Liver (tissue), 2 donors: ENCODE data around the gene CTNNA2.

Source experiments
- YY1 ChIP-seq: IDR thresholded peaks from 2 replicates; pipeline ENCODE4 v1.6.1; 2016; ENCODE audit warnings: antibody characterized with exemption, mild to moderate bottlenecking
- TF ChIP-seq, protein P1 (sequence below): fragments of 150-350 bp; IDR thresholded peaks from 2 replicates; pipeline ENCODE4 v1.5.1; 2017; ENCODE audit warnings: improper control_type of control experiment, low read depth, low read length; ENCODE audit not compliant: missing input control
- TF ChIP-seq, protein P2 (sequence below): IDR thresholded peaks from 2 replicates; pipeline ENCODE4 v1.6.1; 2016; ENCODE audit warnings: antibody characterized with exemption
- donor health status: healthy.

GRCh38 chr2:79796641-79797040, 283.8 kb downstream of the CTNNA2 start:
- TF ChIP-seq, protein P1, sequence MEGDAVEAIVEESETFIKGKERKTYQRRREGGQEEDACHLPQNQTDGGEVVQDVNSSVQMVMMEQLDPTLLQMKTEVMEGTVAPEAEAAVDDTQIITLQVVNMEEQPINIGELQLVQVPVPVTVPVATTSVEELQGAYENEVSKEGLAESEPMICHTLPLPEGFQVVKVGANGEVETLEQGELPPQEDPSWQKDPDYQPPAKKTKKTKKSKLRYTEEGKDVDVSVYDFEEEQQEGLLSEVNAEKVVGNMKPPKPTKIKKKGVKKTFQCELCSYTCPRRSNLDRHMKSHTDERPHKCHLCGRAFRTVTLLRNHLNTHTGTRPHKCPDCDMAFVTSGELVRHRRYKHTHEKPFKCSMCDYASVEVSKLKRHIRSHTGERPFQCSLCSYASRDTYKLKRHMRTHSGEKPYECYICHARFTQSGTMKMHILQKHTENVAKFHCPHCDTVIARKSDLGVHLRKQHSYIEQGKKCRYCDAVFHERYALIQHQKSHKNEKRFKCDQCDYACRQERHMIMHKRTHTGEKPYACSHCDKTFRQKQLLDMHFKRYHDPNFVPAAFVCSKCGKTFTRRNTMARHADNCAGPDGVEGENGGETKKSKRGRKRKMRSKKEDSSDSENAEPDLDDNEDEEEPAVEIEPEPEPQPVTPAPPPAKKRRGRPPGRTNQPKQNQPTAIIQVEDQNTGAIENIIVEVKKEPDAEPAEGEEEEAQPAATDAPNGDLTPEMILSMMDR: no peak
- TF ChIP-seq, protein P2, sequence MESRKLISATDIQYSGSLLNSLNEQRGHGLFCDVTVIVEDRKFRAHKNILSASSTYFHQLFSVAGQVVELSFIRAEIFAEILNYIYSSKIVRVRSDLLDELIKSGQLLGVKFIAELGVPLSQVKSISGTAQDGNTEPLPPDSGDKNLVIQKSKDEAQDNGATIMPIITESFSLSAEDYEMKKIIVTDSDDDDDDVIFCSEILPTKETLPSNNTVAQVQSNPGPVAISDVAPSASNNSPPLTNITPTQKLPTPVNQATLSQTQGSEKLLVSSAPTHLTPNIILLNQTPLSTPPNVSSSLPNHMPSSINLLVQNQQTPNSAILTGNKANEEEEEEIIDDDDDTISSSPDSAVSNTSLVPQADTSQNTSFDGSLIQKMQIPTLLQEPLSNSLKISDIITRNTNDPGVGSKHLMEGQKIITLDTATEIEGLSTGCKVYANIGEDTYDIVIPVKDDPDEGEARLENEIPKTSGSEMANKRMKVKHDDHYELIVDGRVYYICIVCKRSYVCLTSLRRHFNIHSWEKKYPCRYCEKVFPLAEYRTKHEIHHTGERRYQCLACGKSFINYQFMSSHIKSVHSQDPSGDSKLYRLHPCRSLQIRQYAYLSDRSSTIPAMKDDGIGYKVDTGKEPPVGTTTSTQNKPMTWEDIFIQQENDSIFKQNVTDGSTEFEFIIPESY: no peak
- no peak for TF ChIP-seq YY1
